Kidney epithelial cell (primary cell): ENCODE measurements around the gene LTA4H. TPM values are rescaled to one million over a fixed set of nuclear protein-coding genes. Genes with fewer than 3 reads are reported as not detected.
"Not testable (repeated sequence)": the region's sequence is repeated elsewhere in the genome, so short reads cannot be mapped to it uniquely, and the experiment has no call there.

ENCODE experiments used
- DNase-seq: peaks from one replicate; pipeline ENCODE4 v3.0.0-alpha.2; 2010; ENCODE audit warnings: low read depth
- H3K27me3 ChIP-seq: 2 replicates; pipeline ENCODE4 v1.6.0; 2011; ENCODE audit warnings: low read length; ENCODE audit not compliant: control insufficient read depth, insufficient read depth
- H3K36me3 ChIP-seq: 2 replicates; pipeline ENCODE4 v1.5.1; 2011; ENCODE audit warnings: low read length; ENCODE audit not compliant: control insufficient read depth, insufficient read depth
- H3K4me3 ChIP-seq: 2 replicates; pipeline ENCODE4 v1.5.1; 2011; ENCODE audit warnings: low read depth, mild to moderate bottlenecking, control low read depth, low read length
- CTCF ChIP-seq: IDR thresholded peaks from 2 replicates; pipeline ENCODE4 v1.5.1; 2011; ENCODE audit warnings: mild to moderate bottlenecking, moderate library complexity, low read length, control low read depth, inconsistent platforms; ENCODE audit not compliant: insufficient read depth, poor library complexity, severe bottlenecking
- total RNA-seq: library from RNA; depleted of rRNA; stranded (reverse); fragments of >200 nt; gene quantifications from 2 replicates; pipeline ENCODE4 v1.2.3, GENCODE V29; 2015

The LTA4H gene
- total RNA-seq, 1 donor from 2014 or later = 78.9 TPM

DNA sequence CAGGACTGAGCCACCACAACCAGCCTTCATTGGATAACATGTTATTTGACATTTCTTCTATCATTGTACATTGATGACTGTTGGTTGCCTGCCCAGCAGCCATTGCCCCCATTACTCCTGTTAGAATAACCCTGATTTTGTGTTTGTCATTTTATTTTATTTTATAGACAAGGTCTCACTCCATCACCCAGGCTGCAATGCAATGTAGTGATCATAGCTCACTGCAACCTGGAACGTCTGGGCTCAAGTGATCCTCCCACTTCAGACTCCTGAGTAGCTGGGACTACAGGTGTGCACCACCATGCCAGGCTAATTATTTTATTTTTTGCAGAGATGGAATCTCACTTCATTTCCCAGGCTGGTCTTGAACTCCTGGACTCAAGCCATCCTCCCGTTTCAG, 33.2 kb upstream of the LTA4H start:
- no peak for DNase-seq
- no peak overlapping the region for H3K4me3 ChIP-seq
- no peaks in the 10 kb centered on the region for H3K36me3 ChIP-seq
- TF ChIP-seq CTCF = no peak
- no peaks in the 10 kb centered on the region for H3K27me3 ChIP-seq

GRCh38 chr12:96068111-96068510, 32.7 kb upstream of the LTA4H start:
- no peak for TF ChIP-seq CTCF

GRCh38 chr12:96065776-96066175, 30.4 kb upstream of the LTA4H start:
- not testable (repeated sequence) for H3K4me3 ChIP-seq, H3K36me3 ChIP-seq, DNase-seq, H3K27me3 ChIP-seq

More at GRCh38 chr12:96068111-96068510, 32.7 kb upstream of the LTA4H start:
- Histone ChIP-seq H3K4me3 (no peak overlapping the region), H3K36me3 (no peaks in the 10 kb centered on the region), H3K27me3 (no peaks in the 10 kb centered on the region)
- DNase-seq = no peak

- DNase-seq = no peak
- H3K36me3 ChIP-seq = no peaks in the 10 kb centered on the region
- TF ChIP-seq CTCF = no peak
- no peaks in the 10 kb centered on the region for H3K27me3 ChIP-seq
- H3K4me3 ChIP-seq = no peak overlapping the region
Measured at GRCh38 chr12:96064966-96065365, 29.6 kb upstream of the LTA4H start.

DNA sequence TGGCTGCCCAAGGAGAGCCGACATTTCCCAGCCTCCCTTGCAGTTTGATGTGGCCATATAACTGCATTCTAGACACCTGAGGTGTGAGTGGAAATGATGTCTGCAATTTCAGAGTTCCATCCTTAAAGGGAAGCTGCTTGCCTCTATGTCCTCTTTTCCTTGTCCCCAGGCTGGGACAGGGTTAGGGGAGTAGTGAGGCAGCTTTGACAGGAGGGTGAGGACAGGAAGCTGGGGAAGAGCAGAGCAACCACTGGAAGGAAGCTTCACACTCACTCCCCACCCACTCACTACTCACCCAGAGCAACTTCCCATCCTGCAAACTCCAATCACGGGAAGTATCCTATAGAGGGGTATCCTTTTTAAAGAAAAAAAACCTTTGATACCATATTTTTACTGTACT, 28.9 kb upstream of the LTA4H start:
- H3K4me3 ChIP-seq = no peak overlapping the region
- no peaks in the 10 kb centered on the region for H3K27me3 ChIP-seq
- TF ChIP-seq CTCF = no peak
- no peaks in the 10 kb centered on the region for H3K36me3 ChIP-seq
- no peak for DNase-seq

DNA sequence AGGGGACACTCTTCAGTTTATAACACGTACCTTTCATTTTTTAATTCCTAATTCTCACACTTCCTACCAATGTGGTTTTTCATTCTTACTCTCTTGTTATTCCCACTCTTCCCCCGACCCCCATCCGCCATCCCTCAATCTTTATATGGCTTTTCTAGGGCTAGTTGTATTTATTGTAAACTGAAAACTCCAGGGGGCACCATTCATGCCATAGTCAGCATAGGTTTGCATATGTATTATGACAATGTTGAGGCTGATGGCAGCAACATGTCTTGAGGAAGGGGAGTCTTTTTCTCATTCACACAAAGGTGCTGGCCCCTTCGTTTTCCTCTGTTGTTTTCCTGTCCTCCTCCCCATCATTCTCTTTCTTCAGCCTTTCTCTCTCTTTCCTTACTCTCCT, 27.7 kb upstream of the LTA4H start:
- Histone ChIP-seq H3K36me3 (no peaks in the 10 kb centered on the region), H3K4me3 (no peak overlapping the region), H3K27me3 (no peaks in the 10 kb centered on the region)
- no peak for DNase-seq
- TF ChIP-seq CTCF = peak; percentile 9
